WERI-Rb-1 (cell line): Measurements from ENCODE around the gene IRF6.

Experiments
- DNase-seq: peaks from one replicate; pipeline ENCODE4 v3.0.0-alpha.2; 2020
- H3K27ac ChIP-seq: fragments of 250-450 bp; sonication (Bioruptor Pico); 2 replicates; pipeline ENCODE4 v1.5.1; 2020; ENCODE audit warnings: mild to moderate bottlenecking, moderate library complexity
- H3K27me3 ChIP-seq: fragments of 250-450 bp; sonication (Bioruptor Pico); 2 replicates; pipeline ENCODE4 v1.5.1; 2021; ENCODE audit warnings: mild to moderate bottlenecking, low read depth, moderate library complexity; ENCODE audit not compliant: insufficient read depth, severe bottlenecking
- H3K36me3 ChIP-seq: fragments of 250-450 bp; sonication (Bioruptor Pico); 2 replicates; pipeline ENCODE4 v1.5.1; 2020; ENCODE audit warnings: mild to moderate bottlenecking, moderate library complexity
- H3K4me3 ChIP-seq: 2 replicates; pipeline ENCODE4 v1.5.1; 2011; ENCODE audit warnings: low read depth, mild to moderate bottlenecking, control low read depth, low read length
- H3K9me3 ChIP-seq: fragments of 250-450 bp; sonication (Bioruptor Pico); 2 replicates; pipeline ENCODE4 v1.5.1; 2021; ENCODE audit warnings: mild to moderate bottlenecking, moderate library complexity; ENCODE audit not compliant: severe bottlenecking
- CTCF ChIP-seq: IDR thresholded peaks from 2 replicates; pipeline ENCODE4 v1.5.1; 2011; ENCODE audit warnings: low read depth, mild to moderate bottlenecking, control low read depth, inconsistent platforms, low read length

IRF6 gene

GRCh38 chr1:209755256-209755655, 50.7 kb downstream of the IRF6 start:
- peaks cover 2% of the 10 kb centered on the region for H3K27me3 ChIP-seq
- no peak for TF ChIP-seq CTCF
- no peak for DNase-seq
- no peaks in the 10 kb centered on the region for H3K36me3 ChIP-seq
- H3K27ac ChIP-seq, result no peak overlapping the region
- no peaks in the 10 kb centered on the region for H3K9me3 ChIP-seq
- no peak overlapping the region for H3K4me3 ChIP-seq

GRCh38 chr1:209752890-209753289, 53.1 kb downstream of the IRF6 start:
- Histone ChIP-seq H3K27me3 (peaks cover 2% of the 10 kb centered on the region), H3K36me3 (no peaks in the 10 kb centered on the region), H3K27ac (no peak overlapping the region), H3K9me3 (no peaks in the 10 kb centered on the region), H3K4me3 (no peak overlapping the region)
- DNase-seq, result no peak
- TF ChIP-seq CTCF, result no peak

- Histone ChIP-seq H3K27ac (no peak overlapping the region), H3K36me3 (no peaks in the 10 kb centered on the region), H3K27me3 (no peaks in the 10 kb centered on the region), H3K4me3 (no peak overlapping the region), H3K9me3 (no peaks in the 10 kb centered on the region)
- TF ChIP-seq CTCF, result no peak
- no peak for DNase-seq
Measured at GRCh38 chr1:209751627-209752231, 54.2 kb downstream of the IRF6 start.

- no peak for DNase-seq
- no peak overlapping the region for H3K27ac ChIP-seq
Measured at GRCh38 chr1:209749670-209750323, 56.1 kb downstream of the IRF6 start.

GRCh38 chr1:209749205-209749604, 56.7 kb downstream of the IRF6 start:
- no peak for DNase-seq
- no peak for TF ChIP-seq CTCF
- Histone ChIP-seq H3K4me3 (no peak overlapping the region), H3K27ac (no peak overlapping the region), H3K27me3 (peaks cover 2% of the 10 kb centered on the region), H3K36me3 (no peaks in the 10 kb centered on the region), H3K9me3 (no peaks in the 10 kb centered on the region)

More at GRCh38 chr1:209749670-209750323, 56.1 kb downstream of the IRF6 start:
- Histone ChIP-seq H3K27me3 (no peaks in the 10 kb centered on the region), H3K4me3 (no peak overlapping the region), H3K9me3 (no peaks in the 10 kb centered on the region), H3K36me3 (no peaks in the 10 kb centered on the region)
- no peak for TF ChIP-seq CTCF
